A549 (cell line): Measurements from ENCODE around the gene RAET1E. TPM values are rescaled to one million over a fixed set of nuclear protein-coding genes. Genes with fewer than 3 reads are reported as not detected.

ENCODE experiments used
- ATAC-seq, 2 experiments: fragments of 200-7000 bp in 1 of 2; fragments of >200 bp in 1 of 2; cut with Nextera tagmentation in 1 of 2; cut with Tn5 transposase in 1 of 2; 3 replicates each; pipeline versions ENCODE4 v1.8.0 to v1.9.1; 2018 to 2020; ENCODE audit warnings: mild to moderate bottlenecking in 1 of 2, moderate library complexity in 1 of 2
- CTCF ChIA-PET: fragments of 300-600 bp; sonication (Branson Sonifier 250); formaldehyde crosslinking; extraction: SDS; loops from one replicate; lab custom pipeline; 2021; ENCODE audit warnings: antibody characterized with exemption, inconsistent platforms; lab: Yijun Ruan, JAX
- POLR2A ChIA-PET: fragments of 350-600 bp; formaldehyde crosslinking; extraction: SDS; loops from one replicate; lab custom pipeline; 2021; ENCODE audit warnings: antibody characterized with exemption, inconsistent platforms; lab: Yijun Ruan, JAX
- DNase-seq, 2 experiments: peaks; one replicate each; pipeline versions ENCODE4 v3.0.0 to v3.0.0-alpha.2; 2011 to 2016; ENCODE audit warnings: low read depth in 1 of 2, low spot score in 1 of 2
- FAIRE-seq: peaks from 2 replicates; lab custom pipeline; 2011; peaks lifted over from hg19 to GRCh38; lab: Jason Lieb, UNC
- H3K27ac ChIP-seq, 2 experiments: fragments of >200 bp; sonication (Bioruptor Twin); formaldehyde crosslinking; 3 replicates each; pipeline ENCODE4 v1.5.1; 2016 to 2017
- H3K4me1 ChIP-seq: fragments of >200 bp; sonication (Bioruptor Twin); formaldehyde crosslinking; 3 replicates; pipeline ENCODE4 v1.6.1; 2016
- H3K4me2 ChIP-seq: fragments of >200 bp; sonication (Bioruptor Twin); formaldehyde crosslinking; 3 replicates; pipeline ENCODE4 v1.6.1; 2016
- H3K4me3 ChIP-seq: fragments of >200 bp; sonication (Bioruptor Twin); formaldehyde crosslinking; 3 replicates; pipeline ENCODE4 v1.5.1; 2016
- H3K9me3 ChIP-seq: fragments of >200 bp; sonication (Bioruptor Twin); formaldehyde crosslinking; 3 replicates; pipeline ENCODE4 v1.6.1; 2016
- BHLHE40 ChIP-seq: IDR thresholded peaks from 2 replicates; pipeline ENCODE4 v1.6.1; 2012; ENCODE audit warnings: low read depth, low read length, inconsistent platforms
- CBX2 ChIP-seq: fragments of 200-600 bp; sonication (generic); IDR thresholded peaks from 2 replicates; pipeline ENCODE4 v1.6.1; 2016; ENCODE audit warnings: low read depth, mild to moderate bottlenecking, borderline replicate concordance
- CEBPB ChIP-seq, 2 experiments: fragments of >200 bp in 1 of 2; sonication (Bioruptor Twin) in 1 of 2; formaldehyde crosslinking in 1 of 2; IDR thresholded peaks; 2 replicates each; pipeline ENCODE4 v1.6.1; 2012 to 2016
- CHD2 ChIP-seq: fragments of 150-350 bp; IDR thresholded peaks from 2 replicates; pipeline ENCODE4 v1.6.1; 2014; ENCODE audit warnings: low read length; ENCODE audit not compliant: partially characterized antibody
- EHF ChIP-seq: fragments of 250-450 bp; sonication (Bioruptor Pico); IDR thresholded peaks from 2 replicates; pipeline ENCODE4 v1.5.0; 2020; ENCODE audit warnings: mild to moderate bottlenecking
- FOSL2 ChIP-seq, 2 experiments: fragments of 450-650 bp in 1 of 2; fragments of >200 bp in 1 of 2; sonication (Bioruptor Twin) in 1 of 2; formaldehyde crosslinking; IDR thresholded peaks; 2 replicates each; pipeline versions ENCODE4 v1.5.0 to v1.6.1; 2016 to 2020; ENCODE audit warnings: mild to moderate bottlenecking in 1 of 2, moderate library complexity in 1 of 2
- GATA3 ChIP-seq: IDR thresholded peaks from 2 replicates; pipeline ENCODE4 v1.6.1; 2012; ENCODE audit warnings: borderline replicate concordance
- HDAC2 ChIP-seq: fragments of 200-600 bp; sonication (generic); IDR thresholded peaks from 2 replicates; pipeline ENCODE4 v1.6.1; 2016
- HEYL ChIP-seq: fragments of 250-450 bp; sonication (Bioruptor Pico); IDR thresholded peaks from 2 replicates; pipeline ENCODE4 v1.8.0; 2021; ENCODE audit warnings: mild to moderate bottlenecking, moderate library complexity
- JUN ChIP-seq, 2 experiments: fragments of >200 bp; sonication (Bioruptor Twin); formaldehyde crosslinking; IDR thresholded peaks; 2 replicates in 1 of 2; 3 replicates in 1 of 2; pipeline ENCODE4 v1.6.1; 2016 to 2017
- JUNB ChIP-seq: fragments of >200 bp; sonication (Bioruptor Twin); formaldehyde crosslinking; IDR thresholded peaks from 2 replicates; pipeline ENCODE4 v1.6.1; 2016
- KDM1A ChIP-seq: fragments of 200-600 bp; sonication (generic); IDR thresholded peaks from 2 replicates; pipeline ENCODE4 v1.6.1; 2016; ENCODE audit warnings: low read depth, mild to moderate bottlenecking
- KDM5A ChIP-seq: fragments of 200-600 bp; sonication (generic); IDR thresholded peaks from 2 replicates; pipeline ENCODE4 v1.6.1; 2016; ENCODE audit warnings: antibody characterized with exemption, mild to moderate bottlenecking
- MAFK ChIP-seq: fragments of 450-650 bp; IDR thresholded peaks from 2 replicates; pipeline ENCODE4 v1.6.1; 2014; ENCODE audit not compliant: partially characterized antibody
- NFE2L2 ChIP-seq: fragments of 150-350 bp; conservative IDR thresholded peaks from 2 replicates; pipeline ENCODE4 v1.6.1; 2014; ENCODE audit warnings: low read length
- NPAS2 ChIP-seq: fragments of 250-450 bp; sonication (Bioruptor Pico); IDR thresholded peaks from 2 replicates; pipeline ENCODE4 v1.8.0; 2022; ENCODE audit warnings: mild to moderate bottlenecking, moderate library complexity, borderline replicate concordance
- PHF8 ChIP-seq: fragments of 200-600 bp; sonication (generic); IDR thresholded peaks from 2 replicates; pipeline ENCODE4 v1.6.1; 2016; ENCODE audit warnings: low read depth, mild to moderate bottlenecking, antibody characterized with exemption, moderate library complexity, borderline replicate concordance
- POLR2A ChIP-seq: IDR thresholded peaks from 2 replicates; pipeline ENCODE4 v1.6.1; 2012; ENCODE audit warnings: mild to moderate bottlenecking, low read length
- POLR2AphosphoS2 ChIP-seq: conservative IDR thresholded peaks from 2 replicates; pipeline ENCODE4 v1.6.1; 2012; ENCODE audit warnings: low read length, improper control_type of control experiment, inconsistent platforms
- RAD21 ChIP-seq, 2 experiments: fragments of >200 bp in 1 of 2; sonication (Bioruptor Twin) in 1 of 2; formaldehyde crosslinking in 1 of 2; IDR thresholded peaks in 1 of 2; conservative IDR thresholded peaks in 1 of 2; 2 replicates in 1 of 2; 3 replicates in 1 of 2; pipeline ENCODE4 v1.6.1; 2012 to 2018; ENCODE audit warnings: inconsistent platforms in 1 of 2
- RARB ChIP-seq: fragments of 250-450 bp; sonication (Bioruptor Pico); IDR thresholded peaks from 2 replicates; pipeline ENCODE4 v1.8.0; 2021; ENCODE audit warnings: mild to moderate bottlenecking, moderate library complexity
- RFX5 ChIP-seq: fragments of 450-650 bp; IDR thresholded peaks from 2 replicates; pipeline ENCODE4 v1.7.1; 2014; ENCODE audit warnings: antibody characterized with exemption, mild to moderate bottlenecking, moderate library complexity
- SMC3 ChIP-seq: fragments of >200 bp; sonication (Bioruptor Twin); formaldehyde crosslinking; IDR thresholded peaks from 3 replicates; pipeline ENCODE4 v1.6.1; 2018; ENCODE audit warnings: inconsistent platforms
- SREBF2 ChIP-seq: fragments of 450-650 bp; IDR thresholded peaks from 2 replicates; pipeline ENCODE4 v1.6.1; 2014; ENCODE audit warnings: mild to moderate bottlenecking, moderate library complexity
- ZC3H11A ChIP-seq: fragments of 450-650 bp; IDR thresholded peaks from 2 replicates; pipeline ENCODE4 v1.6.1; 2014; ENCODE audit warnings: antibody characterized with exemption, mild to moderate bottlenecking
- ZFP36 ChIP-seq: fragments of 450-650 bp; IDR thresholded peaks from 2 replicates; pipeline ENCODE4 v1.6.1; 2014; ENCODE audit warnings: borderline replicate concordance; ENCODE audit not compliant: partially characterized antibody
- ZNF302 ChIP-seq: fragments of 250-450 bp; sonication (Bioruptor Pico); IDR thresholded peaks from 2 replicates; pipeline ENCODE4 v1.9.0; 2021; ENCODE audit warnings: inconsistent platforms, mild to moderate bottlenecking, moderate library complexity
- ZSCAN20 ChIP-seq: fragments of 250-450 bp; sonication (Bioruptor Pico); IDR thresholded peaks from 2 replicates; pipeline ENCODE4 v1.8.0; 2022; ENCODE audit warnings: mild to moderate bottlenecking, moderate library complexity
- WGBS: methylation state at CpG from one replicate; pipeline ENCODE4 v1.1.6; 2017; ENCODE audit errors: missing lambda C conversion rate; 5-methylcytosine and 5-hydroxymethylcytosine counted together
- polyA plus RNA-seq, 4 experiments: library from polyadenylated mRNA; depleted of rRNA in 3 of 4; stranded (reverse); fragments of >200 nt; fragmentation: RNase III in 1 of 4; extraction: RNeasy Plus Mini Kit Qiagen cat#74134 plus additional on column Dnase treatment in 1 of 4; gene quantifications; 2 replicates in 3 of 4; 3 replicates in 1 of 4; pipeline ENCODE4 v1.2.3, GENCODE V29; 2011 to 2017
- TF ChIP-seq, protein P1 (sequence below): fragments of 250-450 bp; sonication (Bioruptor Pico); IDR thresholded peaks from 2 replicates; pipeline ENCODE4 v1.5.0; 2020; ENCODE audit warnings: low read depth, mild to moderate bottlenecking, moderate library complexity
- TF ChIP-seq, protein P2 (sequence below): fragments of 450-650 bp; IDR thresholded peaks from 2 replicates; pipeline ENCODE4 v1.6.1; 2014; ENCODE audit warnings: antibody characterized with exemption
- TF ChIP-seq, protein P3 (sequence below): fragments of >200 bp; sonication (Bioruptor Twin); formaldehyde crosslinking; IDR thresholded peaks from 2 replicates; pipeline ENCODE4 v1.6.1; 2016

RAET1E gene
- polyA plus RNA-seq, 2 of the 4 experiments (the other 2 are of a cell fraction), result 2.8 to 4.5 TPM

DNA sequence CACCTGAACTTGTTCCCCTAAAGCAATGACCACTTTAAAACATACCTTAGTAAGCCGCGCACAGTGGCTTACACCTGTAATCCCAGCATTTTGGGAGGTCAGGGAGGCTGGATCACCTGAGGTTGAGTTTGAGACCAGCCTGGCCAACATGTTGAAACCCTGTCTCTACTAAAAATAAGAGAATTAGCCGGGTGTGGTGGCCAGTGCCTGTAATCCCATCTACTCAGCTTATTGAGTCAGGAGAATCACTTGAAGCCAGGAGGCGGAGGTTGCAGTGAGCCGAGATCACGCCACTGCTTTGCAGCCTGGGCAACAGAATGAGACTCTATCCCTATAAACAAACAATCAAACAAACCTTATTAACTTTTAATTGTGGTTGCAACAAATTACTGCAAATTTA lies 1.6 kb upstream of the RAET1E start:
- Histone ChIP-seq H3K4me1 (peaks cover 40% of the 10 kb centered on the region), H3K27ac (no peak overlapping the region), H3K4me2 (no peak overlapping the region), H3K9me3 (no peaks in the 10 kb centered on the region), H3K4me3 (no peak overlapping the region)
- DNase-seq (no peak), ATAC-seq (no peak), FAIRE-seq (no peak)
- ChIA-PET CTCF (interaction anchor here (1.1 to 1.4 kb wide), 3 partner anchors 11 to 64 kb away, joined by 3 to 4 read pairs (median 3); no protein-coding TSS in a partner anchor), POLR2A (no interaction called here)
- TF ChIP-seq CBX2, result no peak
- TF ChIP-seq NFE2L2, result no peak
- no peak for TF ChIP-seq KDM1A
- no peak for TF ChIP-seq ZC3H11A
- no peak for TF ChIP-seq EHF (CRISPR knock-in tag)
- TF ChIP-seq HDAC2, result no peak
- TF ChIP-seq CEBPB (IDR thresholded peaks at IDR 0.05), result no peak
- TF ChIP-seq HEYL (CRISPR knock-in tag), result no peak
- TF ChIP-seq RAD21 (conservative IDR thresholded peaks at IDR 0.05 in 1 of 2, IDR thresholded peaks at IDR 0.05 in 1 of 2), result no peak
- TF ChIP-seq KDM5A, result no peak
- no peak for TF ChIP-seq ZSCAN20 (CRISPR knock-in tag)
- no peak for TF ChIP-seq BHLHE40
- TF ChIP-seq SMC3, result no peak
- no peak for TF ChIP-seq POLR2A
- no peak for TF ChIP-seq RFX5
- TF ChIP-seq ZFP36, result no peak
- TF ChIP-seq CHD2, result no peak
- TF ChIP-seq JUN (IDR thresholded peaks at IDR 0.05), result no peak
- TF ChIP-seq MAFK, result no peak
- WGBS, result 83% methylated on average over 6 of the region's 6 CpGs

GRCh38 chr6:149898966-149899365 lies 1.1 kb upstream of the RAET1E start:
- Histone ChIP-seq H3K4me2 (no peak overlapping the region), H3K4me1 (peaks cover 42% of the 10 kb centered on the region), H3K4me3 (no peak overlapping the region), H3K27ac (peak overlapping the region in 1 of 2 experiments; percentile 94; a peak in 3 of 6 replicates), H3K9me3 (no peaks in the 10 kb centered on the region)
- no peak for TF ChIP-seq PHF8
- TF ChIP-seq JUN (IDR thresholded peaks at IDR 0.05), result no peak
- TF ChIP-seq, protein P1, sequence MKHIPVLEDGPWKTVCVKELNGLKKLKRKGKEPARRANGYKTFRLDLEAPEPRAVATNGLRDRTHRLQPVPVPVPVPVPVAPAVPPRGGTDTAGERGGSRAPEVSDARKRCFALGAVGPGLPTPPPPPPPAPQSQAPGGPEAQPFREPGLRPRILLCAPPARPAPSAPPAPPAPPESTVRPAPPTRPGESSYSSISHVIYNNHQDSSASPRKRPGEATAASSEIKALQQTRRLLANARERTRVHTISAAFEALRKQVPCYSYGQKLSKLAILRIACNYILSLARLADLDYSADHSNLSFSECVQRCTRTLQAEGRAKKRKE (CRISPR knock-in tag), result no peak
- TF ChIP-seq GATA3, result no peak
- no peak for TF ChIP-seq ZSCAN20 (CRISPR knock-in tag)
- no peak for TF ChIP-seq NPAS2 (CRISPR knock-in tag)
- no peak for TF ChIP-seq JUNB
- TF ChIP-seq RARB (CRISPR knock-in tag), result no peak
- no peak for TF ChIP-seq BHLHE40
- TF ChIP-seq SREBF2, result no peak
- TF ChIP-seq FOSL2 (IDR thresholded peaks at IDR 0.05), result no peak
- no peak for TF ChIP-seq FOSL2 (CRISPR knock-in tag; IDR thresholded peaks at IDR 0.05)
- TF ChIP-seq ZNF302 (CRISPR knock-in tag), result no peak
- TF ChIP-seq, protein P2, sequence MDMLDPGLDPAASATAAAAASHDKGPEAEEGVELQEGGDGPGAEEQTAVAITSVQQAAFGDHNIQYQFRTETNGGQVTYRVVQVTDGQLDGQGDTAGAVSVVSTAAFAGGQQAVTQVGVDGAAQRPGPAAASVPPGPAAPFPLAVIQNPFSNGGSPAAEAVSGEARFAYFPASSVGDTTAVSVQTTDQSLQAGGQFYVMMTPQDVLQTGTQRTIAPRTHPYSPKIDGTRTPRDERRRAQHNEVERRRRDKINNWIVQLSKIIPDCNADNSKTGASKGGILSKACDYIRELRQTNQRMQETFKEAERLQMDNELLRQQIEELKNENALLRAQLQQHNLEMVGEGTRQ, result no peak
- TF ChIP-seq POLR2A, result no peak
- no peak for TF ChIP-seq POLR2AphosphoS2
- TF ChIP-seq MAFK, result no peak
- TF ChIP-seq, protein P3, sequence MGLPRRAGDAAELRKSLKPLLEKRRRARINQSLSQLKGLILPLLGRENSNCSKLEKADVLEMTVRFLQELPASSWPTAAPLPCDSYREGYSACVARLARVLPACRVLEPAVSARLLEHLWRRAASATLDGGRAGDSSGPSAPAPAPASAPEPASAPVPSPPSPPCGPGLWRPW, result no peak
- FAIRE-seq (no peak), ATAC-seq (no peak), DNase-seq (no peak)
- 84% methylated on average over 9 of the region's 9 CpGs for WGBS
- ChIA-PET CTCF (interaction anchor here (0.7 to 2.5 kb wide), 7 partner anchors 10 to 64 kb away, joined by 3 to 10 read pairs (median 4); no protein-coding TSS in a partner anchor), POLR2A (no interaction called here)
